ENCODE measurements around the gene DNAJA1.

GRCh38 chr9:33048054-33048465 lies 23.0 kb downstream of the DNAJA1 start:
- TF ChIP-seq YY1 (IDR thresholded peaks at IDR 0.05; ENCODE audit: insufficient read depth, insufficient read length) (no peak), SUZ12 (IDR thresholded peaks at IDR 0.05; ENCODE audit: extremely low read depth, insufficient read depth, insufficient read length) (no peak)
